Upper lobe of right lung (tissue), 1 donor: Measurements from ENCODE around the gene ITGA8. TPM values are rescaled to one million over a fixed set of nuclear protein-coding genes. Genes with fewer than 3 reads are reported as not detected.

Source experiments
- ATAC-seq: fragments of 200-7000 bp; cut with Tn5 transposase; one replicate; pipeline ENCODE4 v1.9.1; 2020; ENCODE audit warnings: mild to moderate bottlenecking, moderate library complexity
- DNase-seq: peaks from one replicate; pipeline ENCODE4 v3.0.0-alpha.2; 2020
- H3K27ac ChIP-seq: fragments of 200-600 bp; one replicate; pipeline ENCODE4 v1.8.0; 2022
- H3K27me3 ChIP-seq: fragments of 200-600 bp; one replicate; pipeline ENCODE4 v1.8.0; 2022; ENCODE audit warnings: mild to moderate bottlenecking
- H3K36me3 ChIP-seq: fragments of 200-600 bp; one replicate; pipeline ENCODE4 v1.8.0; 2022
- H3K4me1 ChIP-seq: fragments of 200-600 bp; one replicate; pipeline ENCODE4 v1.8.0; 2022
- H3K4me3 ChIP-seq: fragments of 200-600 bp; one replicate; pipeline ENCODE4 v1.8.0; 2022; ENCODE audit warnings: mild to moderate bottlenecking
- H3K9me3 ChIP-seq: fragments of 200-600 bp; one replicate; pipeline ENCODE4 v1.8.0; 2022
- intact Hi-C: fragments of 100-400 bp; cut with DNase I; formaldehyde crosslinking; loops from one replicate; pipeline ENCODE4 v1.11.0; 2022
- total RNA-seq: library from RNA; stranded (reverse); fragmentation: NEBNext Ultra II Directional; extraction: Animal tissue kit (Norgen Biotek cat#: 25700); gene quantifications from one replicate; pipeline ENCODE4 v1.2.1, GENCODE V29; 2021
- TF ChIP-seq, protein P1 (sequence below): fragments of 200-600 bp; IDR thresholded peaks from one replicate; pipeline ENCODE4 v1.8.0; 2022; ENCODE audit warnings: antibody characterized with exemption
- donor health status: DM: no; HTN: yes; CAD: no; lungs with severe emphysema.

Gene ITGA8
- total RNA-seq, 1 donor from 2014 or later, result 33.9 TPM

DNA sequence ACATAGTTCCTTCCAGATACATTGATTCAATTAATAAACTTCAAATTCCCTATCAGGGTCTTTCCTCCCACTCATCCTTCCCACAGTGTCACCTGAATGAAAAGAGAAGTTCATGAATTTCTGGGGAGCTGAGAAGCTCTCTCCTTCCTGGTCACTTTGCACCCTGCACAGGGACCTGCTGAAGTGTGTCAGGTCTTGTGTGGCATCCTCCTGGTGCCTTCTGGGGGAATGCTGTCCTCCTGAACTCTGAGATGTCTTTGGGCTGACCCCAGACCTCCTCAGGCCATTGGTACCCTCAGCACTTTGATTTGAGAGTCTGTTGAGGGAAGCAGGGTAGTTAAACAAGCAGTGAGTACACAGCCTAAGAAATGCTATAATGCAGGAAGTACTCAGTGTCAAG lies 39.5 kb upstream of the ITGA8 start:
- ATAC-seq, result no peak
- Histone ChIP-seq H3K27ac (no peak overlapping the region), H3K4me1 (no peaks in the 10 kb centered on the region), H3K9me3 (no peaks in the 10 kb centered on the region), H3K4me3 (no peak overlapping the region), H3K36me3 (no peaks in the 10 kb centered on the region), H3K27me3 (no peaks in the 10 kb centered on the region)
- intact Hi-C loops, result no loop called here
- no peak for DNase-seq
- TF ChIP-seq, protein P1, sequence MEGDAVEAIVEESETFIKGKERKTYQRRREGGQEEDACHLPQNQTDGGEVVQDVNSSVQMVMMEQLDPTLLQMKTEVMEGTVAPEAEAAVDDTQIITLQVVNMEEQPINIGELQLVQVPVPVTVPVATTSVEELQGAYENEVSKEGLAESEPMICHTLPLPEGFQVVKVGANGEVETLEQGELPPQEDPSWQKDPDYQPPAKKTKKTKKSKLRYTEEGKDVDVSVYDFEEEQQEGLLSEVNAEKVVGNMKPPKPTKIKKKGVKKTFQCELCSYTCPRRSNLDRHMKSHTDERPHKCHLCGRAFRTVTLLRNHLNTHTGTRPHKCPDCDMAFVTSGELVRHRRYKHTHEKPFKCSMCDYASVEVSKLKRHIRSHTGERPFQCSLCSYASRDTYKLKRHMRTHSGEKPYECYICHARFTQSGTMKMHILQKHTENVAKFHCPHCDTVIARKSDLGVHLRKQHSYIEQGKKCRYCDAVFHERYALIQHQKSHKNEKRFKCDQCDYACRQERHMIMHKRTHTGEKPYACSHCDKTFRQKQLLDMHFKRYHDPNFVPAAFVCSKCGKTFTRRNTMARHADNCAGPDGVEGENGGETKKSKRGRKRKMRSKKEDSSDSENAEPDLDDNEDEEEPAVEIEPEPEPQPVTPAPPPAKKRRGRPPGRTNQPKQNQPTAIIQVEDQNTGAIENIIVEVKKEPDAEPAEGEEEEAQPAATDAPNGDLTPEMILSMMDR, result no peak

DNA sequence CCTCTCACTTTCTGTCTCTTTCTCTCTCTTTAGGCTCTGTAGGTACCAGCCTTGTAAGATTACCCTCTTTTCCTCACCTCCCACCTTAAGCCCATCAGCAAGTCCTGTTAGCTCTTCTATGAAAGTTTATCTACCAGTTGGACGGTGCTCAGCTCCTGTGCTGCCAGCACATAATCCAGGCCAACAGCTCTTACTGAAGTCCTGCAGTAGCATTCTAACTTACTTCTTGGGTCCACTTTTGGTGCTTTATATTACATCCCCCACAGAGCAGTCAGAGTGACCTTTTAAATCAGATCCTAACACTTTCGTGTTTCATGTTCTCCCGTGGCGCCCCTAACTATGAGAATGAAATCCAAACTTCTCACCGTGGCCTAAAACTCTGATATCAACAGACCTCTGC lies 38.9 kb upstream of the ITGA8 start:
- DNase-seq, result no peak
- no peak for ATAC-seq
- Histone ChIP-seq H3K9me3 (no peaks in the 10 kb centered on the region), H3K4me1 (no peaks in the 10 kb centered on the region), H3K4me3 (no peak overlapping the region), H3K36me3 (no peaks in the 10 kb centered on the region), H3K27me3 (no peaks in the 10 kb centered on the region), H3K27ac (no peak overlapping the region)
- TF ChIP-seq, protein P1, result no peak
- intact Hi-C loops, result no loop called here

DNA sequence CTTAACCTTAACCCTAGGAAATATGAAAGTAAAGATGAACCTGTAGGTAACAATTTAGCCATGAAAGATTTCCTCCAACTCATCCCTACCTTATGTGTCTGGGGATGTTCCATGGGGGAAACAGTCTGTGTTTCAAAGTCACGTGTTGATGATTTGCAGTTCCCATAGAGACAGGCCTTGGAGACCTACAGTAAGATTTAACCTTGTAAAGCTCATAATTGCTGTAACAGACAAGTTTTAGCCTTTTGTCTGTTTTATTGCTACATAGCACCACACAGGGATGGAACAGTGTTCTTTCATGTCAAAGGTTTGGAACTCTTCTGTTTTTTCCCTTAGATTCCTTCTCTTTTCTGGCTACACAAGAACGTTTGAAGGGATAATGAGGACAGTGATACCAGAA lies 35.2 kb upstream of the ITGA8 start:
- DNase-seq (no peak), ATAC-seq (no peak)
- H3K4me1 ChIP-seq, result no peaks in the 10 kb centered on the region
- TF ChIP-seq, protein P1, result no peak
- no peaks in the 10 kb centered on the region for H3K27me3 ChIP-seq
- no peaks in the 10 kb centered on the region for H3K9me3 ChIP-seq
- H3K36me3 ChIP-seq, result no peaks in the 10 kb centered on the region
- intact Hi-C loops, result no loop called here
- no peak overlapping the region for H3K27ac ChIP-seq
- H3K4me3 ChIP-seq, result no peak overlapping the region

DNA sequence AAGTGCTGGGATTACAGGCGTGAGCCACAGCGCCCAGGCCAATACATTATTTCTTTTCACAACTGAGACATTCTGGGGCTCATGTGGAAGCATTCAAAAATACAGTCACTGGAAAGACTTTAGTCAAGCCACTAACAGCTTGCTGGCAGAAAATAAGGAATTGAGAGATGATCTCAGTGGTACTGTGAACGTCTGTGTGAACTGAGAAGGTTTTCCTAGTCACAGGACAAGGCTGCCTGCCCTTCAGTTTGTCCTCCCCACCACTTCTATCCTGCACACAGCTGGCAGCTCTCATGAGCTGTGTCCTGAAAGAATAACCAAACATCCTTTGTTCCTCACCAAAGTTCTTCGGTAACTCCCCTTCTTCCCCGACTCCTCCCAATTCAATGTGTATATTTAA lies 31.3 kb upstream of the ITGA8 start:
- Histone ChIP-seq H3K27me3 (no peaks in the 10 kb centered on the region), H3K9me3 (no peaks in the 10 kb centered on the region), H3K27ac (no peak overlapping the region), H3K36me3 (no peaks in the 10 kb centered on the region), H3K4me3 (no peak overlapping the region), H3K4me1 (no peaks in the 10 kb centered on the region)
- intact Hi-C loops, result no loop called here
- TF ChIP-seq, protein P1, result no peak
- DNase-seq, result no peak
- no peak for ATAC-seq

DNA sequence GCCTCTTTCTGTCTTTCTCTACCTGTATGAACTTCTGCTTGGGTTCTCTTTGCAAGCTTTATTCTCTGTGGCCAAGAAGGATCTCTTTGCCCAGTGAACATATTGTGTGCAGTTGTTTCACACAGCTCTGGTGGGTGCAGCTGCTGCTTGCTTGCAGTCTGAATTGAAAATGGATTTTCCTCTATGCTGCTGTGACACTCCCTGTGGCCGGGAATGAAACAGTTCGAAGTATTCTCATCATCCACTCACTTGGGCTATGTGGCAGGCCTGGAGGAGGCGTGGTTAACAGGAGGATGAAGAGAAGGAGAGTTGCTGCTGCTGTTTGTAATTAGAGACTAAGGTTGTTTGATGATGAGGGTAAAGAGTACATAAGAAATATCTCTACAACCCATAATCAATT lies 28.4 kb upstream of the ITGA8 start:
- Histone ChIP-seq H3K36me3 (no peaks in the 10 kb centered on the region), H3K4me3 (no peak overlapping the region), H3K9me3 (no peaks in the 10 kb centered on the region), H3K27ac (no peak overlapping the region), H3K4me1 (no peaks in the 10 kb centered on the region), H3K27me3 (no peaks in the 10 kb centered on the region)
- intact Hi-C loops, result no loop called here
- TF ChIP-seq, protein P1, result no peak
- DNase-seq (no peak), ATAC-seq (peak; percentile 29)

DNA sequence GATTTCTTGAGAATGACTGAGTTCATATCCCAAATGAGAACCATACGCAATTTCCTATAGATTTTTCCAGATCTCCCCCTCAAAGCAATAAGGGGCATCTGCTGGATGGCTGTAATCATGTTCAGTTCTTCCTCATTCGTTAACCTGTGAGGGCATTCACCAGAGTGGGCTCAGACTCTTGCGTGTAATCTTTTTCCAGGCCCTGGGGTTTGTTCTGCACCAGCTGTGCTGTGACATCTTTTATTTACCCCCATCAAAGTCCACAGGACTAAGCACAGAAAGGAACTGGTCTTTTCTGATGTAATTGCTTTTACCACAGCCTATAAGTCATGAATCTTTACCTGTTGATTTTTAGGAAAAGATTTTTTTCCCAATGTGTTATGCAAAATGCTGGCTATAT lies 27.9 kb upstream of the ITGA8 start:
- Histone ChIP-seq H3K9me3 (no peaks in the 10 kb centered on the region), H3K4me3 (no peak overlapping the region), H3K4me1 (no peaks in the 10 kb centered on the region), H3K36me3 (no peaks in the 10 kb centered on the region), H3K27ac (no peak overlapping the region), H3K27me3 (no peaks in the 10 kb centered on the region)
- no peak for ATAC-seq
- intact Hi-C loops, result no loop called here
- no peak for DNase-seq
- TF ChIP-seq, protein P1, result no peak
